GM23248 (cell line): Measurements from ENCODE around the gene RASA3.

Experiments used
- EZH2 ChIP-seq: fragments of 200-600 bp; sonication (generic); IDR thresholded peaks from 2 replicates; pipeline ENCODE4 v1.6.1; 2018; ENCODE audit warnings: antibody characterized with exemption, mild to moderate bottlenecking; ENCODE audit not compliant: insufficient read depth, poor library complexity, severe bottlenecking
- EZH2phosphoT487 ChIP-seq: fragments of 200-600 bp; sonication (generic); IDR thresholded peaks from 2 replicates; pipeline ENCODE4 v1.6.1; 2018; ENCODE audit warnings: antibody characterized with exemption, moderate library complexity, mild to moderate bottlenecking, low read depth; ENCODE audit not compliant: insufficient read depth

DNA sequence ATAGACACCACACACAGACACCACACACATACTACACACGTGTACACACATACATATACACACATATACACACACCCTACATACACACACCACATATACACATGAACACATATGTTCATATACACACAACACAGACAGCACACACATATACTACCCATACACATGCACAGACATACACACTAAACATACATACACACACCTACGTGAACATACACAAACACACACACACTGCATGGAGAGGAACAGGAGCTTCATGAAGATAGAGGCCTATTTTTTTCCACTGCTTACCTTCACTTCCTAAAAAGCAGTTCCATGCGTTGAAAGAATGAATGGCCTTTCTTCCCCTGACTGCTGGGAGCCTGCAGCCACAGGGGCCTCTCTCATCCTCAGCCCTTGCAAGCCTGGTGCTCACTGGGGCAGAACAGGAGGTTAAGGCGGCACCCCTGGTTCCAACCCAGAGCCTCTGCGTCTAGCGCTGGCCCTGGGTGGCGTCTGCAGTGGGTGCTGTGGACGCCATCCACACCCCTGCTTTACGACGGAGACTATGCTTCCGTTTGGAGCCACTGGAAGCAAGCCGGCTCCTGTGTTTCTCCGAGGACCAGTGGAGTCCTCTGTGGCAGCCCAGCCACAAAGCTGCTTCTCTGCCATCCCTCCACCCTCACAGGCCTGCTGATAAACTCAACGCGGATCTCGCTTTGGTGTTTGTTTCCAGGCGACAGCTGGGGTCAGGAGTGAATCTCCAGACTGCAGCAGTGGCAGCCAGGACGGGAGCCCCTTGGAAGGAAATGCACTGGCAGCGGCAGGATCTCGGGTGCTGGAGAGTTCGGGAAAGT lies 1.9 kb upstream of the RASA3 start:
- TF ChIP-seq EZH2: no peak
- TF ChIP-seq EZH2phosphoT487: no peak
